AG04449 (cell line): ENCODE measurements around the gene DUOX1.

Experiments used
- CTCF ChIA-PET: fragments of 350-600 bp; formaldehyde crosslinking; extraction: SDS; loops from one replicate; lab custom pipeline; 2021; ENCODE audit warnings: antibody characterized with exemption; lab: Yijun Ruan, JAX
- POLR2A ChIA-PET: fragments of 400-600, 350-600 bp; formaldehyde crosslinking; extraction: SDS; loops from one replicate; lab custom pipeline; 2020; ENCODE audit warnings: antibody characterized with exemption, inconsistent platforms; lab: Yijun Ruan, JAX
- DNase-seq: peaks from one replicate; pipeline ENCODE4 v3.0.0-alpha.2; 2010; ENCODE audit warnings: low read depth, low spot score
- H3K4me3 ChIP-seq: 2 replicates; pipeline ENCODE4 v1.5.1; 2011; ENCODE audit warnings: low read depth, mild to moderate bottlenecking, control low read depth, low read length
- TF ChIP-seq, protein P1 (sequence below): IDR thresholded peaks from one replicate; pipeline ENCODE4 v1.5.1; 2011; ENCODE audit warnings: mild to moderate bottlenecking, moderate library complexity, low read length, control low read depth, inconsistent platforms; ENCODE audit not compliant: insufficient read depth; ENCODE audit errors: missing control alignments

DUOX1 gene

DNA sequence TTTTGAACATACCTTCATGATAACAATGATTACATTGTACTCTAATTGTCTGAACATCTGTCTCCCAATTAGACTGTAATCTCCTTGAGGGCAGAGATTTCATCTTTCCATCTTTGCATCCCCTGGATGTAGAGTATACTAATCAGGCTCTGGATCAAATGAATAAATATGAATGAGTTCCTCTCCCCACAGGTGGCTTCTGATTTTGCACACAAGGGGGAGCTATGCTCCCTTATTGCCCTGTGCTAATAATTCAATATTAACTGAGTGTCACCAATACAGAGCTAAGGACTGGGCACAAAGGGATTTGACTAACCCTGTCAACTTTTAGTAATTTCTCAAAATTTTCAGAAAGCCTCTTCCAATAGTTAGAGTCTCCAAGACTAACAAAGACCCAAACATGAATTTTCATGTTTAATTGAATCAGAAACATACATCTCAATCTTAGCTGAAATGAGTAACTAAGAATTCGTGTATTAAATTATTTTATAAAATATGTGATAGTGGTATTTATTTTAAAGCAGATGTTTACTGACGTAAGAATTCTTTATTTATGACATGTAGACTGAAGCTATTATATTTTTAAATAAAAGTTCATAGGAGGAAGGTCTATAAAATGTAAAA is 3.1 kb upstream of the DUOX1 start:
- no peak overlapping the region for H3K4me3 ChIP-seq
- CTCF ChIA-PET = interaction anchor here (0.6 to 2.5 kb wide), 25 partner anchors 8 to 331 kb away, joined by 3 to 33 read pairs (median 4); partner anchors contain the start of genes DUOX2 and DUOXA2
- no peak for DNase-seq
- POLR2A ChIA-PET = no interaction called here
- TF ChIP-seq, protein P1, sequence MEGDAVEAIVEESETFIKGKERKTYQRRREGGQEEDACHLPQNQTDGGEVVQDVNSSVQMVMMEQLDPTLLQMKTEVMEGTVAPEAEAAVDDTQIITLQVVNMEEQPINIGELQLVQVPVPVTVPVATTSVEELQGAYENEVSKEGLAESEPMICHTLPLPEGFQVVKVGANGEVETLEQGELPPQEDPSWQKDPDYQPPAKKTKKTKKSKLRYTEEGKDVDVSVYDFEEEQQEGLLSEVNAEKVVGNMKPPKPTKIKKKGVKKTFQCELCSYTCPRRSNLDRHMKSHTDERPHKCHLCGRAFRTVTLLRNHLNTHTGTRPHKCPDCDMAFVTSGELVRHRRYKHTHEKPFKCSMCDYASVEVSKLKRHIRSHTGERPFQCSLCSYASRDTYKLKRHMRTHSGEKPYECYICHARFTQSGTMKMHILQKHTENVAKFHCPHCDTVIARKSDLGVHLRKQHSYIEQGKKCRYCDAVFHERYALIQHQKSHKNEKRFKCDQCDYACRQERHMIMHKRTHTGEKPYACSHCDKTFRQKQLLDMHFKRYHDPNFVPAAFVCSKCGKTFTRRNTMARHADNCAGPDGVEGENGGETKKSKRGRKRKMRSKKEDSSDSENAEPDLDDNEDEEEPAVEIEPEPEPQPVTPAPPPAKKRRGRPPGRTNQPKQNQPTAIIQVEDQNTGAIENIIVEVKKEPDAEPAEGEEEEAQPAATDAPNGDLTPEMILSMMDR = peak; percentile 34

DNA sequence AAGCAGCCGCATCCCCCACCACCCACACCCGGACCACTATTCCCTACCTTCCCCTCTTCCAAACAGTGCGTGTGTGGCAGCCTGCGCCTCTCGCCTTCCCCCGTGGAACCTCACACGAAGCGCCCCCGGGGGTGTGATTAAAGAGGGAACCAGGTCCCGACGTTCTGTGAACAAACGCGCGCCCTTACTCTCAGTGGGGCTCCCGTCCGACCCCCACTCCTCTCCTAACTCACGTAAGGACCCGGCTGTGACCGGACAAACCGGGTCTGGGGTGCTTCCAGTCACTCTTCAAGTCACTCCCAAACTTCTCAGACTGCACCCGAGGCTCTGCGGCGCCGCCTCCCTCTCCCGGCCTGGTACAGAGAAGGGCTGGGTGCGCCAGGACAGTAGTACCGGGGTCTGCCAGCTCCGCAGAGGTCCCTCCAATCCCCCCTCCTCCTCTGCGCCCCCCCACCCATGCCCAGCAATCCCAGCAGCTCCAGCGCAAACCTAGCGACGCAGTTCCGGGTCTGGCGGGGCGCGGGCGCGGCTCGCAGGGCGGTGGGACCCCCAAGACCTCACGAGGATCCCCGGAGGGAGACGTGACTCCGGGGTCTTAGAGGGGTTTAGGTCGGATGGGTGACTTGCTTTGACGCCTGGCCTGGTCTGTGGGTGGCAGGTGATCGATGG is 689 bp upstream of the DUOX1 start:
- ChIA-PET CTCF (interaction anchor here (11.5 kb wide), 1 partner anchor 8 kb away, joined by 129 read pairs; no protein-coding TSS in a partner anchor), POLR2A (no interaction called here)
- TF ChIP-seq, protein P1 = no peak

DNA sequence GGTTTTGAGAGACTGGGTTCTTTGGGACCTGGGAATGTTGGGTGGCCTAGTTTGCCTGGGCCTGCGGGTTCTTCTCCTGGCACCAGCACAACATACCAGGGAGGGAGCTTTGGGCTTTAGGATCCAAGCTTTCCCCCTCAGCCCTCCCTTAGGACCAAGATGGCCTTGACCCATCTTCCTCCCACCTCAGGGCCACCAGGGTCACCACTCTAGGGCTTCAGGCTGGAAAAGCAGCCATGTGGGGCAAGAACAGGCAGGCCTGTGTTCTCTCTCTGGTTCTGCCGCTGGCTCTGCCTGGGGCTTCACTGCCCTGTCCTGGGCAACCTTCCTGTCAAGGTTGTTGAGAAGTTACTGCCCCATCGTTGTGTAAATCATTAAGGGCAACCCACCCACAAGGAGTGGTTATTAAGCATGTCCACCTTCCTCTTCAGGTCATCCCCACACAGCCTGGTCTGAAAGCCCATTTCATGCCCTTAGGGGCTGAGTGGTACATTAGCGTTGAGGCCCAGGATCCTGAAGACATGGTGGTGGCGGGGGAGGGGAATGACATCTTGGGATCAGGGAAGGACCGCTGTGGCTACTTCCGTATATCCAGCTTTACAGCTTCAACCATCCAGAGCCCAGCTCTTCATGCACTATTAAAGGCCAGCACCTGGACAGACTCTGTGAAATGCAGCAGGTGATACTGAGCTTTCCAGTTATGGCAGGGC is 652 bp downstream of the DUOX1 start:
- DNase-seq = no peak
- TF ChIP-seq, protein P1 = no peak
- POLR2A ChIA-PET = no interaction called here
- no peak overlapping the region for H3K4me3 ChIP-seq
- CTCF ChIA-PET = interaction anchor here (1.3 to 11.5 kb wide), 2 partner anchors 9 to 68 kb away, joined by 3 to 129 read pairs; no protein-coding TSS in a partner anchor

More for the DNA sequence above, 689 bp upstream of the DUOX1 start:
- no peak overlapping the region for H3K4me3 ChIP-seq
- no peak for DNase-seq

DNA sequence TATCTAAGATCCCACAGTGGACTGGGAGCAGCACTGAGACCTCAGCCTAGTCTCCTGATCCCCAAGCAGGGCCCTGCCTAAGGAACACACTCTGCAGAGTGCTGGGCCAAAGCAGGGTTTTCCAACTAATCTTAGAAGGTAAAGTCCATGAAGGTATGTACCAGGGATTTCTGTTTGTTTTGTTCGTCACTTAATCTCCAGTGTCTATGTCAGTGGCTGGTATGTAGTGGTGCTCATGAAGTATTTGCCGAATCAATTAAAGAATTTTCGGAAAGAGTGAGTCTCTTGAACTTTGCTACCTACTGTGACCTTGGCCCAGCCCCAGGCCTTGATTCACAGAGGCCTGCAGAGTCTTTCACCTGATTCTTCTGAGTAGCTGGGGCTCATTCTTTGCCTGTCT is 1.7 kb downstream of the DUOX1 start:
- CTCF ChIA-PET = interaction anchor here (1.3 to 11.5 kb wide), 3 partner anchors 10 to 67 kb away, joined by 3 to 129 read pairs (median 5); no protein-coding TSS in a partner anchor
- POLR2A ChIA-PET = no interaction called here
- DNase-seq = no peak
- TF ChIP-seq, protein P1 = no peak
- no peak overlapping the region for H3K4me3 ChIP-seq

DNA sequence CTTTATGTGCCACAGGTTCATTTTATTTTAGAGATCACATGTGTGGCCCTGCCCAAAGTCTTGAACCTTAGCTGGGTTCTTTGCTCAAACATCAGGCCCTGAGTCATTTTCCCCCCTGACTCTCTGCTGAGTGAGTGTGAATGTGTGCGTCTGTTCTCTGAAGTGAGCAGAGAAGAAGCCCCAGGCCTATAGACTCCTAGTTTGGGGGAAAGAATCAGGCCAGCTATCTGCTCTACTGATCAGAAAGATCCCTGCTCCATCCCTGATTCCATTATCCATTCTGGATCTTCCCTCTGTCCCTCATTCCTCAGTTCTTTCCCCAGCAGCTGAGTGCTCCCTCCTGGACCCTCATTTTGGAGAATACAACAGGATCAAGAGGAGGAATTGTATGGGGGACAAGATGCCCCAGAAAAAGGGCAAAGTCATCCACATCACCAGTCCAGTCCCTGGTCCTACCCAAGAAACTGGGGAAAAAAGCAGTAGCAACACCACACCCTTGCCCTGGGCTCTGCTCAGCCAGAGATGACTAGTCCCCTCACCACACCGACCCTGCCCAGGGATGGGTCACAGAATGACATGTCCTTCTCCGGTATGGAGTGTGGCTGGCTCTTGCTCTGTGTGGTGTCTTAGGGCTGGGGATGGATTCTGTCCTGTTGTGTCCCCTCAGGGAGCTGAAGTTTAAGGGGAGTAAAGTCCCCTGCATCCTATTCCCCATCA is 3.2 kb downstream of the DUOX1 start:
- no peak overlapping the region for H3K4me3 ChIP-seq
- TF ChIP-seq, protein P1 = no peak
- no peak for DNase-seq
- ChIA-PET CTCF (interaction anchor here (0.9 to 11.5 kb wide), 5 partner anchors 12 to 266 kb away, joined by 3 to 129 read pairs (median 4); no protein-coding TSS in a partner anchor), POLR2A (interaction anchor here (1.0 kb wide), 1 partner anchor 24 kb away, joined by 5 read pairs; no protein-coding TSS in a partner anchor)
